Measurements from ENCODE around the gene DDI1. TPM values are rescaled to one million over a fixed set of nuclear protein-coding genes. Genes with fewer than 3 reads are reported as not detected.

Gene DDI1
- total and polyA plus RNA-seq, 2 of the 13 experiments (the other 11 are each of a cell fraction or from before 2014, with no cell fraction given): not detected

DNA sequence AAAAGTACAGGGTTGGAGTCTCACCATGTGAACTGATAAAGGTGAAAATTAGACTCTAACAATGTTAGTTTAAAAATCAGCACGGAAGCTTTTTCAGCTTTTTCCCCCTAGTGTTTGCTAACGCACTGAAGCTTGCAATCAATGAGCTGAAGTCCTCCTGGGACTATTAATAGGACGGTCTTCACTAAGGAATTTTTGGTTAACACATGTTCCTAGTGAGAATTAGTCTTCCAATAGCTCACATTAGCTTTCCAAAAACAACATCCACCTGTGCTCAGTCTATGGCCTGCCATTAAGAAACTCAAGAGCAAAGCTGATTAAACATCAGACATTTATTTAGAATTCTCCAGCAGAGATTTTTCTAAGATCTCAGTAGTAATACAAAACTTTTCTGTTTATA lies 26.7 kb upstream of the DDI1 start:
- DNase-seq (ENCODE audit: low spot score): no peak
- 6% methylated on average over 3 of the region's 3 CpGs for WGBS (ENCODE audit: low lambda C conversion rate)
- Histone ChIP-seq H3K27ac (ENCODE audit: extremely low read length, insufficient read depth, low read length) (no peak overlapping the region), H3K4me3 (replicated peaks in 1 of 3; ENCODE audit: insufficient read depth in 1 of 3, low read depth in 2 of 3, low read length in 3 of 3) (no peak overlapping the region), H3K9me3 (ENCODE audit: low read length) (no peaks in the 10 kb centered on the region), H3K79me2 (ENCODE audit: insufficient read depth, low read length) (no peaks in the 10 kb centered on the region), H3K4me2 (ENCODE audit: low read depth, low read length) (no peak overlapping the region), H3K4me1 (ENCODE audit: insufficient read depth, low read length) (no peaks in the 10 kb centered on the region), H2AFZ (ENCODE audit: low read length) (no peak overlapping the region), H4K20me1 (ENCODE audit: insufficient read depth, low read length) (no peaks in the 10 kb centered on the region), H3K27me3 (ENCODE audit: control insufficient read depth in 1 of 2, insufficient read depth in 2 of 2, low read length in 2 of 2) (no peaks in the 10 kb centered on the region), H3K9ac (ENCODE audit: insufficient read depth, low read depth, low read length) (no peak overlapping the region), H3K36me3 (replicated peaks in 1 of 2; ENCODE audit: control insufficient read depth in 1 of 2, insufficient read depth in 2 of 2, low read length in 2 of 2) (no peaks in the 10 kb centered on the region)
- TF ChIP-seq ZFYVE20 (CRISPR knock-in tag; IDR thresholded peaks at IDR 0.05; ENCODE audit: borderline replicate concordance, low read depth) (no peak), RFX1 (IDR thresholded peaks at IDR 0.05) (no peak), MAZ (IDR thresholded peaks at IDR 0.05; ENCODE audit: borderline replicate concordance, low read depth, low read length) (no peak), MAZ (CRISPR knock-in tag; IDR thresholded peaks at IDR 0.05; ENCODE audit: low read depth) (no peak), KAT2B (IDR thresholded peaks at IDR 0.05; ENCODE audit: borderline replicate concordance, low read depth, low read length) (no peak), ZSCAN9 (CRISPR knock-in tag; IDR thresholded peaks at IDR 0.05; ENCODE audit: borderline replicate concordance) (no peak), GABPA (IDR thresholded peaks at IDR 0.05; ENCODE audit: low read depth, low read length) (no peak), GABPA (CRISPR knock-in tag; IDR thresholded peaks at IDR 0.05; ENCODE audit: low read depth) (no peak), GPN1 (CRISPR knock-in tag; IDR thresholded peaks at IDR 0.05; ENCODE audit: borderline replicate concordance) (no peak), ZNF660 (CRISPR knock-in tag; IDR thresholded peaks at IDR 0.05; ENCODE audit: borderline replicate concordance, low read depth) (no peak), ELF1 (CRISPR knock-in tag; IDR thresholded peaks at IDR 0.05) (no peak), TRIM24 (CRISPR knock-in tag; IDR thresholded peaks at IDR 0.05) (no peak), ZFP36L2 (CRISPR knock-in tag; IDR thresholded peaks at IDR 0.05) (no peak), U2AF2 (IDR thresholded peaks at IDR 0.05; ENCODE audit: low read depth, low read length) (no peak)
- TF ChIP-seq, protein P1, sequence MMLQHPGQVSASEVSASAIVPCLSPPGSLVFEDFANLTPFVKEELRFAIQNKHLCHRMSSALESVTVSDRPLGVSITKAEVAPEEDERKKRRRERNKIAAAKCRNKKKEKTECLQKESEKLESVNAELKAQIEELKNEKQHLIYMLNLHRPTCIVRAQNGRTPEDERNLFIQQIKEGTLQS (CRISPR knock-in tag; IDR thresholded peaks at IDR 0.05): no peak
- TF ChIP-seq, protein P2, sequence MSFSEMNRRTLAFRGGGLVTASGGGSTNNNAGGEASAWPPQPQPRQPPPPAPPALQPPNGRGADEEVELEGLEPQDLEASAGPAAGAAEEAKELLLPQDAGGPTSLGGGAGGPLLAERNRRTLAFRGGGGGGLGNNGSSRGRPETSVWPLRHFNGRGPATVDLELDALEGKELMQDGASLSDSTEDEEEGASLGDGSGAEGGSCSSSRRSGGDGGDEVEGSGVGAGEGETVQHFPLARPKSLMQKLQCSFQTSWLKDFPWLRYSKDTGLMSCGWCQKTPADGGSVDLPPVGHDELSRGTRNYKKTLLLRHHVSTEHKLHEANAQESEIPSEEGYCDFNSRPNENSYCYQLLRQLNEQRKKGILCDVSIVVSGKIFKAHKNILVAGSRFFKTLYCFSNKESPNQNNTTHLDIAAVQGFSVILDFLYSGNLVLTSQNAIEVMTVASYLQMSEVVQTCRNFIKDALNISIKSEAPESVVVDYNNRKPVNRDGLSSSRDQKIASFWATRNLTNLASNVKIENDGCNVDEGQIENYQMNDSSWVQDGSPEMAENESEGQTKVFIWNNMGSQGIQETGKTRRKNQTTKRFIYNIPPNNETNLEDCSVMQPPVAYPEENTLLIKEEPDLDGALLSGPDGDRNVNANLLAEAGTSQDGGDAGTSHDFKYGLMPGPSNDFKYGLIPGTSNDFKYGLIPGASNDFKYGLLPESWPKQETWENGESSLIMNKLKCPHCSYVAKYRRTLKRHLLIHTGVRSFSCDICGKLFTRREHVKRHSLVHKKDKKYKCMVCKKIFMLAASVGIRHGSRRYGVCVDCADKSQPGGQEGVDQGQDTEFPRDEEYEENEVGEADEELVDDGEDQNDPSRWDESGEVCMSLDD (CRISPR knock-in tag; IDR thresholded peaks at IDR 0.05; ENCODE audit: borderline replicate concordance): no peak
- TF ChIP-seq, protein P3, sequence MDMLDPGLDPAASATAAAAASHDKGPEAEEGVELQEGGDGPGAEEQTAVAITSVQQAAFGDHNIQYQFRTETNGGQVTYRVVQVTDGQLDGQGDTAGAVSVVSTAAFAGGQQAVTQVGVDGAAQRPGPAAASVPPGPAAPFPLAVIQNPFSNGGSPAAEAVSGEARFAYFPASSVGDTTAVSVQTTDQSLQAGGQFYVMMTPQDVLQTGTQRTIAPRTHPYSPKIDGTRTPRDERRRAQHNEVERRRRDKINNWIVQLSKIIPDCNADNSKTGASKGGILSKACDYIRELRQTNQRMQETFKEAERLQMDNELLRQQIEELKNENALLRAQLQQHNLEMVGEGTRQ (IDR thresholded peaks at IDR 0.05; ENCODE audit: low read depth, low read length): no peak
- TF ChIP-seq, protein P3 (CRISPR knock-in tag; IDR thresholded peaks at IDR 0.05; ENCODE audit: borderline replicate concordance): no peak
- FAIRE-seq: no peak
- no peak for ATAC-seq
- no TSS peak for BruUV-seq (replicated peaks)
- intact Hi-C loops (cut with micrococcal nuclease; ENCODE audit: unreplicated experiment) (no loop called here), in situ Hi-C loops (cut with HindIII; ENCODE audit: extremely low pct_ligation_motif_present, low pct_unique_long_range_greater_than_20kb) (no loop called here)
- POLR2A ChIA-PET: no interaction called here
- CTCF ChIA-PET (ENCODE audit: low intra/inter-chr PET ratio, low total read pairs): no interaction called here
